ENCODE measurements around the gene ANKRD55.
"Not testable (repeated sequence)": the region's sequence is repeated elsewhere in the genome, so short reads cannot be mapped to it uniquely, and the experiment has no call there.

GRCh38 chr5:56249085-56249484, 16.0 kb upstream of the ANKRD55 start:
- TF ChIP-seq CTCF, POLR2A (IDR thresholded peaks at IDR 0.05): not testable (repeated sequence)
